T1000 (cell line): ENCODE data around the gene ARHGEF10L.

Experiments
- DNase-seq: peaks from one replicate; lab custom pipeline; 2025; ENCODE audit warnings: mixed read lengths; lab: John Stamatoyannopoulos, UW

The ARHGEF10L gene

GRCh38 chr1:17658837-17659236 lies 119.3 kb downstream of the ARHGEF10L start:
- no peak for DNase-seq

GRCh38 chr1:17661546-17662157 lies 122.2 kb downstream of the ARHGEF10L start:
- peak; percentile 40 for DNase-seq

- DNase-seq = no peak
Measured at GRCh38 chr1:17662296-17662695, 122.8 kb downstream of the ARHGEF10L start.

GRCh38 chr1:17662786-17663185 lies 123.3 kb downstream of the ARHGEF10L start:
- no peak for DNase-seq

GRCh38 chr1:17663646-17664045 lies 124.1 kb downstream of the ARHGEF10L start:
- DNase-seq = no peak

- DNase-seq = no peak
Measured at GRCh38 chr1:17664322-17664721, 124.8 kb downstream of the ARHGEF10L start.

- DNase-seq = no peak
Measured at GRCh38 chr1:17665054-17665453, 125.6 kb downstream of the ARHGEF10L start.

- no peak for DNase-seq
Measured at GRCh38 chr1:17665950-17666720, 126.6 kb downstream of the ARHGEF10L start.

- no peak for DNase-seq
Measured at GRCh38 chr1:17667641-17668040, 128.1 kb downstream of the ARHGEF10L start.

GRCh38 chr1:17668195-17668594 lies 128.7 kb downstream of the ARHGEF10L start:
- DNase-seq = no peak

GRCh38 chr1:17668624-17669175 lies 129.2 kb downstream of the ARHGEF10L start:
- DNase-seq = no peak

GRCh38 chr1:17669305-17669704 lies 129.8 kb downstream of the ARHGEF10L start:
- no peak for DNase-seq

GRCh38 chr1:17669866-17670451 lies 130.5 kb downstream of the ARHGEF10L start:
- DNase-seq = no peak

GRCh38 chr1:17670587-17671313 lies 131.3 kb downstream of the ARHGEF10L start:
- no peak for DNase-seq

- DNase-seq = no peak
Measured at GRCh38 chr1:17671314-17671705, 131.8 kb downstream of the ARHGEF10L start.

GRCh38 chr1:17671741-17672140 lies 132.2 kb downstream of the ARHGEF10L start:
- no peak for DNase-seq

GRCh38 chr1:17672226-17672625 lies 132.7 kb downstream of the ARHGEF10L start:
- DNase-seq = no peak

- no peak for DNase-seq
Measured at GRCh38 chr1:17673329-17674072, 134.0 kb downstream of the ARHGEF10L start.

- DNase-seq = no peak
Measured at GRCh38 chr1:17674726-17675500, 135.4 kb downstream of the ARHGEF10L start.

- DNase-seq = no peak
Measured at GRCh38 chr1:17675744-17676143, 136.2 kb downstream of the ARHGEF10L start.
